Measurements from ENCODE around the gene NR0B2.
"Not testable (repeated sequence)": the region's sequence is repeated elsewhere in the genome, so short reads cannot be mapped to it uniquely, and the experiment has no call there.

The NR0B2 gene

GRCh38 chr1:26887125-26887524 is 26.6 kb downstream of the NR0B2 start:
- DNase-seq, result no peak

GRCh38 chr1:26882696-26883463 is 30.9 kb downstream of the NR0B2 start:
- no peak for DNase-seq

GRCh38 chr1:26881611-26882010 is 32.2 kb downstream of the NR0B2 start:
- DNase-seq, result not testable (repeated sequence)

GRCh38 chr1:26879793-26880192 is 34.0 kb downstream of the NR0B2 start:
- no peak for DNase-seq

- no peak for DNase-seq
Measured at GRCh38 chr1:26877326-26877725, 36.4 kb downstream of the NR0B2 start.

- DNase-seq, result no peak
Measured at GRCh38 chr1:26874896-26875295, 38.9 kb downstream of the NR0B2 start.

- not testable (repeated sequence) for DNase-seq
Measured at GRCh38 chr1:26873097-26873496, 40.7 kb downstream of the NR0B2 start.

GRCh38 chr1:26864610-26865480 is 48.9 kb downstream of the NR0B2 start:
- peak; percentile 94 for DNase-seq

GRCh38 chr1:26863685-26864077 is 50.1 kb downstream of the NR0B2 start:
- no peak for DNase-seq

- DNase-seq, result peak; percentile 96
Measured at GRCh38 chr1:26862781-26863684, 50.7 kb downstream of the NR0B2 start, which contains the start of gene SFN. Gene SFN, plus strand, starts transcription at chr1:26863149. Its CDS starts 64 bp downstream, at chr1:26863213.

GRCh38 chr1:26861889-26862378 is 51.8 kb downstream of the NR0B2 start:
- DNase-seq, result peak; percentile 9

Data from COR-L47 (cell line).